HG03039 (cell line): Measurements from ENCODE around the gene CDC42EP4.
"Not testable (repeated sequence)": the region's sequence is repeated elsewhere in the genome, so short reads cannot be mapped to it uniquely, and the experiment has no call there.

Source experiments
- ATAC-seq: cut with Tn5 transposase; IDR thresholded peaks from one replicate; pipeline ENCODE4 v1.9.1; 2021; ENCODE audit warnings: mild to moderate bottlenecking, moderate library complexity; ENCODE audit not compliant: unreplicated experiment

Gene CDC42EP4

DNA sequence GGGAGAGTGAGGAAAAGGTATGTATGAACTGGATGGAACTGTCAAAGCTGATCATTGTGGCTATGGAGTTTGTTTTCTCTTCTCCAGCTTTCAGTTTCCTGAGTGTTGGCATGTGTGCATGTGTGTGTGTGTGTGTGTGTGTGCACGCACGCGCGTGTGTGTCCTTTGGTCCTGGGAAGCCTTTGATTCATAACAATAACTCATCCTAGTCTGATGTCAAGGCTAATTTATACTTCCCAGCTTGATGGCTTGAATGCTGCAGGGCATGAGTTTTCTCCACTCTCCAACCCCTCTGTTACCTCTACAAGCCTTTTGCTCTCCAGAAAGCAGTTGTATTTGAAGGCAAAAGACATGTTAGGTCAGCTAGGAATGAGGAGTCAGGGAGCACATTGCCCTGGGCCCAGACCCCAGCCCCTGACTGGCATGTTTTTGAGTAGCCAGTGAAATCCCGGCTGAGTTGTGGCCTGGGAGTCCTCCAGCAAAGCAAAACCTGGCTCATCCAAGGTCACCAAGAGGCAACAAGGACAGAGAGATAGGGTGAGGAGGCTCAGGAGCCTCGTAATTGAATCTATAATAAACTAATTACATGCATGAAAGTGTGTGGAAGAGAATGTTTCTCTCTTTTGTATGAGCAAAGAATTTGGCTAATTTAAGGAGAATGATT is 8.9 kb upstream of the CDC42EP4 start:
- ATAC-seq = no peak

- no peak for ATAC-seq
Measured at GRCh38 chr17:73319766-73320165, 8.0 kb upstream of the CDC42EP4 start.

GRCh38 chr17:73318836-73319235 is 7.0 kb upstream of the CDC42EP4 start:
- ATAC-seq = no peak

DNA sequence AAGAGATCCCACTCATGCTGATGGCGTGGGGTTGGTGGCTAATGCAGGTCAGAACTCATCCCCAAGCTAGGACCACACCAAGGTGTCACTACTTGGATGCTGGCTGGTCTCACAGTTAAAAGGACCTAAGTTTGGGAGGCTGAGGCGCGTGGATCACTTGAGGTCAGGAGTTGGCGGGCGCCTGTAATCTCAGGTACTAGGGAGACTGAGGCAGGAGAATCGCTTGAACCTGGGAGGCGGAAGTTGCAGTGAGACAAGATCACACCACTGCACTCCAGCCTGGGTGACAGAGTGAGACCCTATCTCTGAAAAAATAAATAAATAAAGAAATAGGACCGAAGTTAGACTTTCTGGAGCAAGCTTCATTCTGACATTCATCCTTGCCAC is 6.6 kb upstream of the CDC42EP4 start:
- no peak for ATAC-seq

DNA sequence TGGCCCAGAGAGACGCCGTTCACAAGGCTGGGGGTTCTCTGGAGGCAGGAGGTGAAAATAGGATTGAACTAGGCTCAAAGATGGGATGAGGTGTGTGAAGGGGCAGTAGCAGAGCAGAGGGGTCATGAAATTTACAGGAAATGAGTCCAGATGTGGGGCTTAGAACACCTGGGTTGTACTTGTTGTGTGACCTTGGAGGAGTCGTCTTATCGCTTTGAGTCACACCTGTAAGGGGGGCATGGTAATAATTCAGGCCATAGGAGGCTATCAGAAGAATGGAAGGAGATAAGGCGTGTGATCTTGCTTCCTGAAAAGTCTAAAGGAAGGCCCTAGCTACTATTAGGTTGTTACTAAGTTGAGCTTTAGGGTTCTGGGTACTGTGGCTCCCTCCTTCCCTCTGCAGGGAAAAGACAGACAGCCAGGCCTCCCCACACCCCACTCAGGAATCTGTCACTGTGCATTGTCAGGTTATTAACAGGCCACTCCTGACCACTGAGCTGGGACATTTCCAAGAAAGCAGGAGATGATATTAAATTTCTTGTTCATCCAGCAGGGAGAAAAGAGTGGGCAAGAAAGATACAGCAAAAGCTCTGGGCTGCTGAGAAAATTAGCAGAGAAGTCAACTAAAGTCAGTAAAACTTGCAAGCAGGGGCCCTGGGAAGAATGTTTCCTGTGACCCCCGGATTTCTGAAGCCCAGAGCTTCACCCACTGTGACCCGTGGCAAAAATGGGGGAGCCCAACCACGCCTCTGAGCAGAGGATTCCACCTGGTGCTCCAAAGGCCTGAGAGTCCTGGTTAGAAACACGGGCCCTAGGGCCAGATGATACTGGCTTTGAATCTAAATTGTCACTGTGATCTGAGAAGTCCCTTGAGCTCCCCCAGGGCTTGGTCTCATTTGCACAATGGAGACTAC is 6.0 kb upstream of the CDC42EP4 start:
- ATAC-seq = peak; percentile 16

DNA sequence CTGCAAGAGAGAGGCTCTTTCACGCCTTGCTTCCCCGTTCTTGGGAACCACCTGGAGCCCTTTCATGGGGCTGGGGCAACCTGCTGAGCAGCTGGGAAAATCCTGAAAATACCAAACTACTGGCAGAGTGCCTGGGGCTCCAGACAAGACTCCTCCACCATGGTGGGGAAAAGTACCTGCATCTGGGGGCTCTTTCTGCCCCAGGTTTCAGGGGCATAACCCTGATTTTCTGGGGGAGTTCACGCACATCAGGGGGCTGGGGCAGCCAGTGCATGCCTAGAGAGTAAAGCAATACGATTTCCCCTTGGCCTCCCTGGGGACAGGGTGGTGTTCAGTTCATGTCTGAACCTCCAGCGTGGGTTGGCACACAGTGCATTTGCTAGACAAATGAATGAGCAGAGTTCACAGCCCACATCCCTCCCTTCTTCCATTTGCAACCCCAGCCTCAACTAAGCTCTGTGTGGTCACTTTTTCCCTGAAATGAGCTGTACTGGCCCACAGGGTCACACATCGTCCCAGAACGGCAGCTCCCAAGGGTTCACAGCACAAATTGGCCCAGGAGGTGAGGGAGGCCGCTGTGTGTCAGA is 5.2 kb upstream of the CDC42EP4 start:
- peak; percentile 72 for ATAC-seq

DNA sequence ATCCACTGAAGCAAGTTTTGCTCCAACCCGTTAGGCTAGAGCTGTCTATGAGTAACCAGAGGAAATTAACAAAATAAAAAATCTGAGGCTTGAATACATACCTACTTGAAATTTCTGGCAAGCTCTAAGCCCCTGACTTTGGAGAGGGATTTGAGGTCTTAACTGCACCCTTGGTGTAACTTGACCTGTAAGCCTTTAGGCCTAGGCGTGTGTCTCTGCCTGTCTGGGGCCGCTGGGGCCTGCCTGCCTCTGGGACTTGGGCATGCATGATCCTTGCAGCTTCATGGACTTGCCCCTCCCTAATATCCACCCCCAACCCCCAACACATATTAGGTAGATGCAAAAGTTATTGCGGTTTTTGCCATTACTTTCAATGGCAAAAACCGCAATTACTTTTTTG is 3.7 kb upstream of the CDC42EP4 start:
- ATAC-seq = no peak

DNA sequence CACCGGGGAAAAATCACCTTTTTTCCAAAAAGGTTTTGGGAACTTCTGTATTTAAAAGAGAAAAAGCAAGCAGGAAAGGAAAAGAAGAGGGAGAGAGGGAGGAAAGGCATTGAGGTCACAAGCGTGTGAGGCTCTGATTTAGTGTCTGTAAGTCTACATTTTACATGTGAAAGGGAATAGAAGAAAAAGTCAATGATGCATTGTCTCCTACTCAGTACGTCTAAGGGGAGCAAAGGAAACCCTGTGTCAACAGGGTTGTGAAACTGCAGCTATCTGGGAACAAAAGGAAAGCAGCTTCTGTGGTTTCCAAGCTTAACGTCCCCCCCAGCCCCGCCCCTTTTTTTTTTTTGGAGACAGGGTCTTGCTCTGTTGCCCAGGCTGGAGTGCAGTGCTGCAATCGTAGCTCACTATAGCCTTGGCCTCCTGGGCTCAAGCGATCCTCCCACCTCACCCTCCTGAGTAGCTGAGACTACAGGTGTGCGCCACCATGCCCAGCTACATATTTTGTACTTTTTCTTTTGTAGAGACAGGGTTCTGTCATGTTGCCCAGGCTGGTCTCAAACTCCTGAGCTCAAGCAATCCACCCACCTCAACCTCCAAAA is 1.8 kb upstream of the CDC42EP4 start:
- no peak for ATAC-seq

- not testable (repeated sequence) for ATAC-seq
Measured at GRCh38 chr17:73312887-73313286, 1.1 kb upstream of the CDC42EP4 start.

DNA sequence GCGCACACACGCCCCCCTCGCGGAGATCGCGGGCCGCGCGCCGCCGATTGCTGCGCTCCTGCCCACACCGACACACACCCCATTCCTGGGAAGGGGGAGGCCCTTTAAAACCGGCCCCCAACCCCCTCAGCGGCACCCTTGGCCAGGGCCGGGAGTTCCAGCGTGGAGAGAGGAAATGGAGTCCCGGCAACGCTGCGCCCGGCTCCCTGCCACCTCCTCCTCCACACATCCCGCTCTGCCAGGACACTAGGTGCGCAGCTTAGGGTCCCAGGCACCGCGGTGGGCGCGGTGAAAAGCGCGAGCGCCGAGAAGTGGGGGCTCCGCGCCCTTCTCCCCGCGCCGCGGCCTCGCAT is 397 bp downstream of the CDC42EP4 start:
- peak; percentile 16 for ATAC-seq

- no peak for ATAC-seq
Measured at GRCh38 chr17:73309727-73310596, 1.8 kb downstream of the CDC42EP4 start.

DNA sequence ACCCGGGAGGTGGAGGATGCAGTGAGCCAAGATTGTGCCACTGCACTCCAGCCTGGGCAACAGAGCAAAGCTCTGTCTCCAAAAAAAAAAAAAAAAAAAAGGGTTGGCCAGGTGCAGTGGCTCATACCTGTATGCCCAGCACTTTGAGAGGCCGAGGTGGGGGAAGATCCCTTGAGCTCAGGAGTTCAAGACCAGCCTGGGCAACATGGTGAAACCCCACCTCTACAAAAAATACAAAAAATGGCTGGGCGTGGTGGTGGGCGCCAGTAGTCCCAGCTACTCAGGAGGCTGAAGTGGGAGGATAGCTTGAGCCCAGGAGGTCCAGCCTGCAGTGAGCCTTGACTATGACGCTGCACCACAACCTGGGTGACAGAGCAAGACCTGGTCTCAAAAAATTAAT is 2.8 kb downstream of the CDC42EP4 start:
- not testable (repeated sequence) for ATAC-seq

DNA sequence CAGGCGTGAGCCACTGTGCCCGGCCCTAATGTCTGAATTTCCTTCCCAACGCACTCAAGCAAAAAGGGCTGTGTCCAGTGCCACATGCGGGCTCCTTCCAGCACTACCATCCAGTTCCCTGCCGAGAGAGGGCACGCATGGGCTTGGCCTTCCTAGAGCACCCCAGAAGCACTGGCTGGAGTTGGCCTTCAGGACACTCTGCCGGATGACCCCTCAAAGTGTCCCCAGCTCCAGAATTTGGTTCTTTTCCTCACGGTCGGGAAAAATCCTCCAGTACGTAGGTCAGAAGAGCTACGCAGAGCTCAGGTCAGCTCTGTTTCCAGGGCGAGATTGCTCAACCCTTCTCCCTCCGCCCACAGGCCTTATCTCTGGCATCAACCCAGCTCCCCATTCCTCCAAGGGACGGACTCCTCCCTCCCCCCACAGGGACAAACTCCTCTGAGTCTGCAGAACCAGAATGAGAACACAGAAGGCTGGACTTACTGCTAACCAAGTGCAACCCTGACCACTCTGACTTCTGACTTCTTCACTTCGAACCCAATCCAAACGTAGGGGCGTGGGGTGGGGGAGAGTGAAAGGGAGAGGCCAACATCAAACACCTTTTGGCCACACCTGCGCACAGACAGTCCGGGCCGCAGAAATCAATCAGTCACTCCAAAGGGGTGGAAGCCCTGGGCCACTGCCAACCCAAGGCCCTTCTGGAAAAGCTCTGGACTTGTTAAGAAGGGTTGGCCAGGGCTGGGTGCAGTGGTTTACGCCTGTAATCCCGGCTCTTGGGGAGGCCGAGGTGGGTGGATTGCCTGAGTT is 3.6 kb downstream of the CDC42EP4 start:
- no peak for ATAC-seq

DNA sequence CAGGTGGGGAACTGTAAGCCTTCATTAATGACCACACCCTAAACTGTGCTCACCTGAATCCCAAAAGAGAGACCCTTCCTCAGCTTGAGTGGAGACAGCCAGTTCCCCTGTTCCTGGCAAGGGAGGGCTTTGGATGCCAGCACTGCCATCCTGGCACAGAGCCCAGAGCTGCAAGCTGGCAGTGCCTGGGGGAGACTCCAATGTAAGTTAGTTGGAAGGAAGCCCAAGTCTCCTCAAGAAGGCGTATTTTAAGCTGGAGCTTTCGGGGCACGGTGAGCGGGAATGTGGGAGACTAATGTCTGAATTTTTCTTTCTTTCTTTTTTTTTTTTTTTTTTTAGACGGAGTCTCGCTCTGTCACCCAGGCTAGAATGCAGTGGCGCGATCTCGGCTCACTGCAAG is 4.7 kb downstream of the CDC42EP4 start:
- ATAC-seq = no peak

- ATAC-seq = no peak
Measured at GRCh38 chr17:73305845-73306836, 5.7 kb downstream of the CDC42EP4 start.

DNA sequence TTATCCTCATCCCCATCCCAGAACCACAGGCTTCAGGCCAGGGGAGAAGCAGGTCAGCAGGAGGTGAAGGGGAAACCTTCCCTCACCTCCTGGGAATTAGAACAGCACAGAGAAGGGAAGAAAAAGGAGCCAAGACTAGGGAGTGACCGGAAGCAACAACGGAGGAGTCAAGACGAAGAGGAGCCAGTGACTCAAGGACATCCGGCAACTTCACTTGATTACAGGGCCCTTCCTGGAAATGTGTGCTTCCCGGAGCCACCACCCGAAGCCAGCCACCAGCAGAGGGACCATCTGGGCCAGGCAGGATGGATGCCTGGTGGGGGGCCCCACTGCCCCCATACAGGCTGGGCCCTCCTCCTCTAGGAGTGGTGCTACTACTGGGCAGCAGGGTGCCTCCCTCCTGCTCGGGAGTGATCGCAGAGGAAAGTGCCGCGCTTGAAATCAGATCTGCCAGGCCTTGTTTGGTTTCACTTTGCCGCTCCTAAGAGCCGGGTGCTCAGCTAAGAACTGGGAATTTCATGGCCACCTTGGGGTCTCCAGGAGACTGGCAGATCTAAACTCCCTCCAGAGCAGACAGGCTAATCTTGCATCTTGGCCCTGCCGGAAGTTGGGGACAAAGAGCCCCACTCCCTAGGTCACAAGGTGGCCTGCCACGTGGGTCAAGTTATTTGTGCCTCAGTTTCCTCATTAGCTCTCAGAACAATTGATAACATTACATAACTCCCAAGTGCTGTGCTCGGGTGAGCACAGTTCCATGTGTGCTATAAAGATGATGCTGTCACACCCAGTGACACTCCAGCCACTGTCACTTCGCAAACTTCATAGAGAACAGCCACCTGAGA is 6.6 kb downstream of the CDC42EP4 start:
- no peak for ATAC-seq

- no peak for ATAC-seq
Measured at GRCh38 chr17:73304438-73304837, 7.4 kb downstream of the CDC42EP4 start.

GRCh38 chr17:73302189-73302588 is 9.6 kb downstream of the CDC42EP4 start:
- ATAC-seq = no peak
